GM18907 (cell line): ENCODE data around the gene ACSS2.

Experiments
- ATAC-seq: cut with Tn5 transposase; IDR thresholded peaks from one replicate; pipeline ENCODE4 v1.9.1; 2021; ENCODE audit warnings: mild to moderate bottlenecking, moderate library complexity; ENCODE audit not compliant: unreplicated experiment

Gene ACSS2

GRCh38 chr20:34971561-34972235 lies 95.3 kb downstream of the ACSS2 start:
- no peak for ATAC-seq

- no peak for ATAC-seq
Measured at GRCh38 chr20:34974246-34974645, 97.8 kb downstream of the ACSS2 start.

- no peak for ATAC-seq
Measured at GRCh38 chr20:34976286-34976685, 99.9 kb downstream of the ACSS2 start.
